ENCODE data around the gene PTPRG.
"Not testable (repeated sequence)": the region's sequence is repeated elsewhere in the genome, so short reads cannot be mapped to it uniquely, and the experiment has no call there.

The PTPRG gene

GRCh38 chr3:61547625-61548024 is 13.7 kb upstream of the PTPRG start:
- Histone ChIP-seq H3K36me3 (replicated peaks; ENCODE audit: low read depth, low read length) (no peaks in the 10 kb centered on the region), H4K20me1 (ENCODE audit: insufficient read depth, low read length) (no peaks in the 10 kb centered on the region), H3K9ac (ENCODE audit: low read length) (no peak overlapping the region), H3K27me3 (ENCODE audit: low read depth, low read length) (no peaks in the 10 kb centered on the region), H3K4me3 (ENCODE audit: low read length) (no peak overlapping the region), H3K27ac (ENCODE audit: low read length) (no peak overlapping the region), H3K4me1 (ENCODE audit: low read length) (peaks cover 13% of the 10 kb centered on the region), H2AFZ (ENCODE audit: low read depth, low read length) (no peak overlapping the region), H3K4me2 (ENCODE audit: low read length) (no peak overlapping the region), H3K9me3 (ENCODE audit: insufficient read depth, low read length) (no peaks in the 10 kb centered on the region), H3K79me2 (ENCODE audit: low read length) (no peaks in the 10 kb centered on the region)
- TF ChIP-seq CTCF (IDR thresholded peaks at IDR 0.05; ENCODE audit: low read depth, low read length), result no peak
- TF ChIP-seq EZH2phosphoT487 (IDR thresholded peaks at IDR 0.05; ENCODE audit: low read depth), result no peak

DNA sequence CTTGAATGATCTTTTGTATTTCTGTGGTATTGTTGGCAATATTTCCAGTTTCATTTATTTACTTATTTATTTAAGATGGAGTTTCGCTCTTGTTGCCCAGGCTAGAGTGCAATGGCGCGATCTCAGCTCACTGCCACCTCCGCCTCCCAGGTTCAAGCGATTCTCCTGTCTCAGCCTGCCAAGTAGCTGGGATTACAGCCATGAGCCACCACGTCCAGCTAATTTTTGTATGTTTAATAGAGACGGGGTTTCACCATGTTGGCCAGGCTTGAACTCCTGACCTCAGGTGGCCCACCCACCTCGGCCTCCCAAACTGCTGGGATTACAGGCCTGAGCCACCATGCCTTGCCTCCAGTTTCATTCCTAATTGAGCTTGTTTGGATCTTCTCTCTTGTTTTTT is 8.7 kb upstream of the PTPRG start:
- H3K4me3 ChIP-seq (ENCODE audit: low read length); H3K27me3 ChIP-seq (ENCODE audit: low read depth, low read length); H2AFZ ChIP-seq (ENCODE audit: low read depth, low read length); H3K4me2 ChIP-seq (ENCODE audit: low read length); H3K36me3 ChIP-seq (replicated peaks; ENCODE audit: low read depth, low read length); H3K9me3 ChIP-seq (ENCODE audit: insufficient read depth, low read length); H3K79me2 ChIP-seq (ENCODE audit: low read length); H3K9ac ChIP-seq (ENCODE audit: low read length); H4K20me1 ChIP-seq (ENCODE audit: insufficient read depth, low read length); H3K27ac ChIP-seq (ENCODE audit: low read length): not testable (repeated sequence)
- H3K4me1 ChIP-seq (ENCODE audit: low read length), result peaks cover 16% of the 10 kb centered on the region

GRCh38 chr3:61559136-61559731 is 2.1 kb upstream of the PTPRG start:
- H3K9ac ChIP-seq (ENCODE audit: low read length), result no peak overlapping the region
- no peaks in the 10 kb centered on the region for H3K9me3 ChIP-seq (ENCODE audit: insufficient read depth, low read length)
- H3K36me3 ChIP-seq (replicated peaks; ENCODE audit: low read depth, low read length), result no peaks in the 10 kb centered on the region
- no peak overlapping the region for H3K4me3 ChIP-seq (ENCODE audit: low read length)
- TF ChIP-seq CTCF (IDR thresholded peaks at IDR 0.05; ENCODE audit: low read depth, low read length) (peak; percentile 6; the same call in 1 of the 2 replicates), EZH2phosphoT487 (IDR thresholded peaks at IDR 0.05; ENCODE audit: low read depth) (no peak)
- no peak overlapping the region for H2AFZ ChIP-seq (ENCODE audit: low read depth, low read length)
- H3K79me2 ChIP-seq (ENCODE audit: low read length), result peaks cover 27% of the 10 kb centered on the region; the same call in 1 of the 2 replicates
- H3K4me1 ChIP-seq (ENCODE audit: low read length), result peaks cover 15% of the 10 kb centered on the region
- H3K27ac ChIP-seq (ENCODE audit: low read length), result no peak overlapping the region
- peaks cover 8% of the 10 kb centered on the region for H4K20me1 ChIP-seq (ENCODE audit: insufficient read depth, low read length)
- no peak overlapping the region for H3K4me2 ChIP-seq (ENCODE audit: low read length)
- H3K27me3 ChIP-seq (ENCODE audit: low read depth, low read length), result peaks cover 13% of the 10 kb centered on the region

DNA sequence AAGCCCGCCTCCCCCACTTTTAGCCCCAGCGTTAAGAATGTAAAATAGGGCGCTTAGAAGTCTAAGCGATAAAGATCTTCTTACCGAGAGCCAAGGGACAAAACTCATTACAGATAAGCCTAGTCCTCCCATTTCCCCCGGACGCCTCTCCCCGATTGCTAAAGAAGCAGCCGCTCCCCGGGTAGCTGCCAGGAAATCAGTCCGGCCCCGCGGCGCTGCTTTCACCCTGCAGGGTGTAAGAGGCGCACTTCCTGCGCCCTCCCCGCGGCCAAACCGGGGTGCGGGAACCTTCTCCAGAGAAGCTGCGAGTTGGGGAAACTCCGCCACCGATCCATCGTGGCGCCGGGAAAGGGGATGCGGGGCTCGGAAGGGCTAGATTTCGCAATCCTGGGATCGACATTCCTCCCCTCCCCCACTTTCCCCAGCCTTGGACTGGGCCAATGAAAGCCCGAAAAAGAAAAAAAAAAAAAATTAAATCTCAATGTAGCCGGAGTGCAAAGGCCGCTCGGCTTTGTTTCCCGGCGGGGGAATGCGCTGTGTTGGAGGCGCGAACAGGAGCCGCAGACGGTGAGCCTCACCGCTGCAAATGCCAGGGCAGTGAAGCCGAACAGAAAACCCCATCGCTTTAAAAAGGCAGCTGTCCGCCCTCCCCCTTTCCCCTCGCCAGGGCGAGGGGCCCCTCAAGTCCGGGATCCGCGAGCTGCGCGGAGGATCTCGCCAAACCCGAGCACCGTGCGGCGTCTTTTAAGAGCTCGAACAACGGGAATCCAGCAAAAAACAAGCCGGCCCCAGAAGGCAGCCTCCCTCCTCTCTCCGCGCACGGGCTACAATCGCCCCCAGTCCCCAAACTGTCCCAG is 626 bp upstream of the PTPRG start:
- Histone ChIP-seq H3K4me1 (ENCODE audit: low read length) (peaks cover 17% of the 10 kb centered on the region), H3K4me3 (ENCODE audit: low read length) (peak overlapping the region; percentile 93), H3K9ac (ENCODE audit: low read length) (peak overlapping the region; percentile 85), H3K36me3 (replicated peaks; ENCODE audit: low read depth, low read length) (no peaks in the 10 kb centered on the region), H3K4me2 (ENCODE audit: low read length) (peak overlapping the region; percentile 80), H3K79me2 (ENCODE audit: low read length) (peaks cover 36% of the 10 kb centered on the region; the same call in 1 of the 2 replicates), H3K27me3 (ENCODE audit: low read depth, low read length) (peaks cover 20% of the 10 kb centered on the region), H3K9me3 (ENCODE audit: insufficient read depth, low read length) (no peaks in the 10 kb centered on the region), H2AFZ (ENCODE audit: low read depth, low read length) (peak overlapping the region; percentile 73), H4K20me1 (ENCODE audit: insufficient read depth, low read length) (peaks cover 22% of the 10 kb centered on the region), H3K27ac (ENCODE audit: low read length) (peak overlapping the region; percentile 88)
- no peak for TF ChIP-seq EZH2phosphoT487 (IDR thresholded peaks at IDR 0.05; ENCODE audit: low read depth)
- TF ChIP-seq CTCF (IDR thresholded peaks at IDR 0.05; ENCODE audit: low read depth, low read length), result peak; percentile 27; the same call in 1 of the 2 replicates

Measured in OCI-LY3 (cell line).